ENCODE data around the gene EIF5.

DNA sequence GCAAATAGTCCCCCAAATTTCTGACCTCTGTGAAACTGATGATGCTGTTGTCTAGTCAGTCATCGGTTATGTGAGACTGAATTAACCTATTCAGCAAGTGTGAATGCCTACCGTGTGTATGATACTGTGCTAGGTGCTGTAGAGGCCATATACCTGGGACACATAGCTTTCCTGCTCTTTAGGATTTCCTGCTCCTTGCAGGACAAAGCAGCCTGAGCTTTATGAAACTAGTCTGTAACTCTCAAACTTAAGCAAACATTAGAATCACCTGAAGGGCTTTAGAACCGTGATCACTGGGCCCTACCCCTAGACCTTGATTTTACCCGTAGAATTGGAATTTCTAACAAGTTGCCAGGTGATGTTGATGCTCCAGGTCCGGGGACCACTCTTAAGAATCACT, 58.1 kb downstream of the EIF5 start:
- TF ChIP-seq, protein P1, sequence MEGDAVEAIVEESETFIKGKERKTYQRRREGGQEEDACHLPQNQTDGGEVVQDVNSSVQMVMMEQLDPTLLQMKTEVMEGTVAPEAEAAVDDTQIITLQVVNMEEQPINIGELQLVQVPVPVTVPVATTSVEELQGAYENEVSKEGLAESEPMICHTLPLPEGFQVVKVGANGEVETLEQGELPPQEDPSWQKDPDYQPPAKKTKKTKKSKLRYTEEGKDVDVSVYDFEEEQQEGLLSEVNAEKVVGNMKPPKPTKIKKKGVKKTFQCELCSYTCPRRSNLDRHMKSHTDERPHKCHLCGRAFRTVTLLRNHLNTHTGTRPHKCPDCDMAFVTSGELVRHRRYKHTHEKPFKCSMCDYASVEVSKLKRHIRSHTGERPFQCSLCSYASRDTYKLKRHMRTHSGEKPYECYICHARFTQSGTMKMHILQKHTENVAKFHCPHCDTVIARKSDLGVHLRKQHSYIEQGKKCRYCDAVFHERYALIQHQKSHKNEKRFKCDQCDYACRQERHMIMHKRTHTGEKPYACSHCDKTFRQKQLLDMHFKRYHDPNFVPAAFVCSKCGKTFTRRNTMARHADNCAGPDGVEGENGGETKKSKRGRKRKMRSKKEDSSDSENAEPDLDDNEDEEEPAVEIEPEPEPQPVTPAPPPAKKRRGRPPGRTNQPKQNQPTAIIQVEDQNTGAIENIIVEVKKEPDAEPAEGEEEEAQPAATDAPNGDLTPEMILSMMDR (IDR thresholded peaks at IDR 0.05) = no peak
- TF ChIP-seq POLR2A (IDR thresholded peaks at IDR 0.05) = no peak
